Superior temporal gyrus (tissue), 1 donor: ENCODE results near the gene TNFRSF25.

Experiments used
- DNase-seq: peaks from one replicate; pipeline ENCODE4 v3.0.0-alpha.2; 2016; ENCODE audit errors: extremely low spot score

Gene TNFRSF25

GRCh38 chr1:6466023-6466422 lies at the start of gene TNFRSF25:
TSS of gene TNFRSF25 (minus strand) at chr1:6466173. CDS start at chr1:6466107, 66 bp downstream.
- no peak for DNase-seq

GRCh38 chr1:6515771-6516170 lies 49.8 kb upstream of the TNFRSF25 start:
- no peak for DNase-seq

GRCh38 chr1:6513320-6513801 lies 47.4 kb upstream of the TNFRSF25 start:
- DNase-seq, result no peak

- DNase-seq, result no peak
Observed at GRCh38 chr1:6512908-6513280, 46.9 kb upstream of the TNFRSF25 start.

GRCh38 chr1:6512245-6512907 lies 46.4 kb upstream of the TNFRSF25 start:
- no peak for DNase-seq

GRCh38 chr1:6511561-6512244 lies 45.7 kb upstream of the TNFRSF25 start:
- no peak for DNase-seq

GRCh38 chr1:6511056-6511455 lies 45.1 kb upstream of the TNFRSF25 start:
- no peak for DNase-seq

GRCh38 chr1:6510493-6510892 lies 44.5 kb upstream of the TNFRSF25 start:
- DNase-seq, result no peak

- no peak for DNase-seq
Observed at GRCh38 chr1:6509919-6510291, 43.9 kb upstream of the TNFRSF25 start.

GRCh38 chr1:6509220-6509918 lies 43.4 kb upstream of the TNFRSF25 start:
- no peak for DNase-seq

- no peak for DNase-seq
Observed at GRCh38 chr1:6508816-6509189, 42.8 kb upstream of the TNFRSF25 start.

- no peak for DNase-seq
Observed at GRCh38 chr1:6508154-6508815, 42.3 kb upstream of the TNFRSF25 start.

- DNase-seq, result no peak
Observed at GRCh38 chr1:6507461-6507911, 41.5 kb upstream of the TNFRSF25 start.

GRCh38 chr1:6507037-6507428 lies 41.1 kb upstream of the TNFRSF25 start:
- no peak for DNase-seq

GRCh38 chr1:6506210-6507036 lies 40.5 kb upstream of the TNFRSF25 start:
- no peak for DNase-seq

- DNase-seq, result no peak
Observed at GRCh38 chr1:6505367-6506209, 39.6 kb upstream of the TNFRSF25 start.

GRCh38 chr1:6504887-6505286 lies 38.9 kb upstream of the TNFRSF25 start:
- no peak for DNase-seq

GRCh38 chr1:6503884-6504602 lies 38.1 kb upstream of the TNFRSF25 start:
- no peak for DNase-seq

- no peak for DNase-seq
Observed at GRCh38 chr1:6502000-6502891, 36.3 kb upstream of the TNFRSF25 start.
